ENCODE results near the gene WNT7A. TPM values are rescaled to one million over a fixed set of nuclear protein-coding genes. Genes with fewer than 3 reads are reported as not detected.

The WNT7A gene
- total RNA-seq, 1 experiment from 2014 or later = not detected

- DNase-seq (ENCODE audit: low spot score) = no peak
Measured at GRCh38 chr3:13836658-13837587, 42.9 kb downstream of the WNT7A start.

GRCh38 chr3:13835246-13835645 is 44.6 kb downstream of the WNT7A start:
- no peak for DNase-seq (ENCODE audit: low spot score)
- in situ Hi-C loops (cut with HindIII; ENCODE audit: low sequenced_read_pairs) = no loop called here

More at GRCh38 chr3:13836658-13837587, 42.9 kb downstream of the WNT7A start:
- in situ Hi-C loops (cut with HindIII; ENCODE audit: low sequenced_read_pairs) = no loop called here

GRCh38 chr3:13834258-13835035 is 45.4 kb downstream of the WNT7A start:
- in situ Hi-C loops (cut with HindIII; ENCODE audit: low sequenced_read_pairs) = no loop called here
- DNase-seq (ENCODE audit: low spot score) = no peak

- DNase-seq (ENCODE audit: low spot score) = no peak
- in situ Hi-C loops (cut with HindIII; ENCODE audit: low sequenced_read_pairs) = no loop called here
Measured at GRCh38 chr3:13833506-13834257, 46.2 kb downstream of the WNT7A start.

GRCh38 chr3:13832130-13832529 is 47.7 kb downstream of the WNT7A start:
- in situ Hi-C loops (cut with HindIII; ENCODE audit: low sequenced_read_pairs) = no loop called here
- DNase-seq (ENCODE audit: low spot score) = no peak

- in situ Hi-C loops (cut with HindIII; ENCODE audit: low sequenced_read_pairs) = no loop called here
- DNase-seq (ENCODE audit: low spot score) = no peak
Measured at GRCh38 chr3:13831386-13831996, 48.4 kb downstream of the WNT7A start.

- in situ Hi-C loops (cut with HindIII; ENCODE audit: low sequenced_read_pairs) = no loop called here
- DNase-seq (ENCODE audit: low spot score) = no peak
Measured at GRCh38 chr3:13829311-13829710, 50.6 kb downstream of the WNT7A start.

- in situ Hi-C loops (cut with HindIII; ENCODE audit: low sequenced_read_pairs) = no loop called here
- no peak for DNase-seq (ENCODE audit: low spot score)
Measured at GRCh38 chr3:13828501-13829265, 51.2 kb downstream of the WNT7A start.

GRCh38 chr3:13827699-13828098 is 52.2 kb downstream of the WNT7A start:
- in situ Hi-C loops (cut with HindIII; ENCODE audit: low sequenced_read_pairs) = no loop called here
- no peak for DNase-seq (ENCODE audit: low spot score)

GRCh38 chr3:13827256-13827655 is 52.6 kb downstream of the WNT7A start:
- in situ Hi-C loops (cut with HindIII; ENCODE audit: low sequenced_read_pairs) = no loop called here
- no peak for DNase-seq (ENCODE audit: low spot score)

- DNase-seq (ENCODE audit: low spot score) = no peak
- in situ Hi-C loops (cut with HindIII; ENCODE audit: low sequenced_read_pairs) = no loop called here
Measured at GRCh38 chr3:13826672-13827071, 53.2 kb downstream of the WNT7A start.

GRCh38 chr3:13825821-13826220 is 54.0 kb downstream of the WNT7A start:
- DNase-seq (ENCODE audit: low spot score) = no peak

GRCh38 chr3:13825311-13825579 is 54.6 kb downstream of the WNT7A start:
- in situ Hi-C loops (cut with HindIII; ENCODE audit: low sequenced_read_pairs) = no loop called here
- DNase-seq (ENCODE audit: low spot score) = no peak

More at GRCh38 chr3:13825821-13826220, 54.0 kb downstream of the WNT7A start:
- in situ Hi-C loops (cut with HindIII; ENCODE audit: low sequenced_read_pairs) = no loop called here

- in situ Hi-C loops (cut with HindIII; ENCODE audit: low sequenced_read_pairs) = no loop called here
- DNase-seq (ENCODE audit: low spot score) = no peak
Measured at GRCh38 chr3:13824521-13825310, 55.2 kb downstream of the WNT7A start.

- in situ Hi-C loops (cut with HindIII; ENCODE audit: low sequenced_read_pairs) = no loop called here
Measured at GRCh38 chr3:13823692-13824091, 56.2 kb downstream of the WNT7A start.

GRCh38 chr3:13822871-13823585 is 56.8 kb downstream of the WNT7A start:
- in situ Hi-C loops (cut with HindIII; ENCODE audit: low sequenced_read_pairs) = no loop called here

More at GRCh38 chr3:13823692-13824091, 56.2 kb downstream of the WNT7A start:
- no peak for DNase-seq (ENCODE audit: low spot score)

GRCh38 chr3:13822042-13822441 is 57.8 kb downstream of the WNT7A start:
- in situ Hi-C loops (cut with HindIII; ENCODE audit: low sequenced_read_pairs) = no loop called here
- DNase-seq (ENCODE audit: low spot score) = no peak

More at GRCh38 chr3:13822871-13823585, 56.8 kb downstream of the WNT7A start:
- DNase-seq (ENCODE audit: low spot score) = no peak

Measured in G401 (cell line).